GM12891 (cell line): Measurements from ENCODE around the gene KCNAB3.

Source experiments
- PAX5 ChIP-seq: IDR thresholded peaks from 2 replicates; pipeline ENCODE4 v1.6.1; 2011; ENCODE audit warnings: low read length, moderate library complexity, mild to moderate bottlenecking; ENCODE audit not compliant: insufficient read depth, severe bottlenecking
- POLR2A ChIP-seq: IDR thresholded peaks from 2 replicates; pipeline ENCODE4 v1.6.1; 2011; ENCODE audit warnings: low read depth, low read length, control low read depth
- POLR2AphosphoS5 ChIP-seq: IDR thresholded peaks from 2 replicates; pipeline ENCODE4 v1.6.1; 2011; ENCODE audit warnings: low read depth, low read length, control low read depth
- POU2F2 ChIP-seq: IDR thresholded peaks from 2 replicates; pipeline ENCODE4 v1.6.1; 2011; ENCODE audit warnings: low read depth, mild to moderate bottlenecking, control low read depth, low read length, moderate library complexity
- SPI1 ChIP-seq: IDR thresholded peaks from 2 replicates; pipeline ENCODE4 v1.6.1; 2011; ENCODE audit warnings: low read depth, low read length, control low read depth
- TAF1 ChIP-seq: IDR thresholded peaks from 2 replicates; pipeline ENCODE4 v1.6.1; 2011; ENCODE audit warnings: low read depth, low read length, control low read depth

DNA sequence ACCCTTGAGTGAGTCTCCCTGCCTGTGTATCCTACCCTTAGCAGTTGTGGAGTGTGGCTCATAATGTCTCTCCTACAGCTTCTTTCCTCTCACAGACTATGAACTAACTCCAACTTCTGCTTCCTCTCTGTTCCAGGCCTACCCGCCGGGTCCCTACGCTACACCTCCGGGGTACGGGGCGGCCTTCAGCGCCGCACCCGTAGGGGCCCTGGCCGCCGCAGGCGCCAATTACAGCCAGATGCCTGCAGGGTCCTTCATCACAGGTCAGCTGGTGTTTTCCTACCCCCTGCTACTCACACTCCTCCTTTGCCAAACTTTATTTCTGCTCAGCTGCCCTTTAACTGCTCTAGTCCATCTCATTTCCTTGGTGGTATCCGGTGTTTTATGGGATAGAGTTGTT, 18.9 kb downstream of the KCNAB3 start:
- TF ChIP-seq POLR2A (no peak), TAF1 (no peak), POLR2AphosphoS5 (no peak), SPI1 (no peak), POU2F2 (no peak), PAX5 (no peak)
